ENCODE data around the gene KATNAL1.
A peak's percentile ranks its signal among the peaks of the same experiment; 100 is the strongest.

KATNAL1 gene

DNA sequence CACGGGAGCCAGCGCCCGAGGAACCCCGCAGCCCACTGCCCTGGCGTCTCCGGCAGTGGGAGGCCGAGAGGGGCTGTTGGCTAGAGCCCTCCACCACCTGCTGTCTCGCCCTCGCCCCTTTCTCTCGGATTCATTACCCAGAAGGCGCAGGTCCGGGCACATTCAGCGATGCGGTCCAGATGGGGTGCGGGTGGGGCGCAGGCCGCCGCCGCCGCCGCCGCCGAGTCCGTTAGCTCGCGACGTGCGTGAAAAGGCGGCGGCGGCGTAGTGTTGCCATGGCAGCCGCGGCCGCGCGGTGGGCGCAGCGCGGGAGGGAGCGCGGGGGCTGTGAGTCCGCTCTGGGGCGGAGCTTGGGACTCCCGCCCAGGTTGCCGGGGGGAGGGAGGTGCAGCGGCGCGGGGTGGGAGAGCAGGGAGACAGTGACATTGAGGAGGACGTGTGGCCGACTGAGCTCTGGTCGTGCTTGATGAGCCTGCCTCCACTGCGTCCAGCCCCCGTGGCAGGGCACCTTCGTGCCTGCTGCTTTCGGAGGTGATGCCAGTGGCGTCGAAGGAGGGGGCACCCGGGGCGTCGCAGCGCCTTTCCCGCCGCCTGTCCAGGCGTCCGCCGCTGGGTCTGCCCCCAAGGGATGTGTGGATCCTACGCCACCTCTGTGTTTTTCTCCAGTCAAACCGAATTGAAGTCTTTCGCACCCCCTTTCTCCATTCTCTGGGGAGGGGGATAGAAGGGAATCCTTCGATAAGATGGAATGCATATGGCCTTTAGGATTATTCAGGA, at the start of gene KATNAL1:
Gene KATNAL1, minus strand, starts transcription at position 358 of the 777 bp plus-strand sequence. CDS start 23,774 bp downstream, outside the sequence.
- TF ChIP-seq, protein P1, sequence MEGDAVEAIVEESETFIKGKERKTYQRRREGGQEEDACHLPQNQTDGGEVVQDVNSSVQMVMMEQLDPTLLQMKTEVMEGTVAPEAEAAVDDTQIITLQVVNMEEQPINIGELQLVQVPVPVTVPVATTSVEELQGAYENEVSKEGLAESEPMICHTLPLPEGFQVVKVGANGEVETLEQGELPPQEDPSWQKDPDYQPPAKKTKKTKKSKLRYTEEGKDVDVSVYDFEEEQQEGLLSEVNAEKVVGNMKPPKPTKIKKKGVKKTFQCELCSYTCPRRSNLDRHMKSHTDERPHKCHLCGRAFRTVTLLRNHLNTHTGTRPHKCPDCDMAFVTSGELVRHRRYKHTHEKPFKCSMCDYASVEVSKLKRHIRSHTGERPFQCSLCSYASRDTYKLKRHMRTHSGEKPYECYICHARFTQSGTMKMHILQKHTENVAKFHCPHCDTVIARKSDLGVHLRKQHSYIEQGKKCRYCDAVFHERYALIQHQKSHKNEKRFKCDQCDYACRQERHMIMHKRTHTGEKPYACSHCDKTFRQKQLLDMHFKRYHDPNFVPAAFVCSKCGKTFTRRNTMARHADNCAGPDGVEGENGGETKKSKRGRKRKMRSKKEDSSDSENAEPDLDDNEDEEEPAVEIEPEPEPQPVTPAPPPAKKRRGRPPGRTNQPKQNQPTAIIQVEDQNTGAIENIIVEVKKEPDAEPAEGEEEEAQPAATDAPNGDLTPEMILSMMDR (IDR thresholded peaks at IDR 0.05; ENCODE audit: borderline replicate concordance, insufficient read depth, low read depth, low read length): no peak

DNA sequence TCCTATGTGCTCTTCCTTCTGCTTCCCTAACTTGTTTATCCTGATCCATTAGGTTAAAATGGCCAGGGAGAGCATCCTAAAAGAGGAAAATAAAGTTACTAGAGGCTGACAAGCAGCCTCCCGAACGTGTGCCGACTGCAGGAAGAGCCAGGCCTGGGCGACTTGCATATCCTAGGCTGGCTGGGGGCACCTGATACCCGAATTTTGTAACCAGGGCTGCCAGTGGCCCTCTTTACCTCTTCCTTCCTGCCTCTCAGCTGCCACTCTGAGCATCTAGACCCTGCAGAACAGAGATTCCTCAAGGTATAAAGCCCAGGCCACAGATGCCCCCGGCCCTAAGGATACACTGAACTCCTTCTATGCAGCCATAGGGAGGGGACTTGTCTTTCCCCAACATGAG, 48.5 kb upstream of the KATNAL1 start:
- no peak overlapping the region for H3K4me3 ChIP-seq (ENCODE audit: low read depth, low read length)

More for the DNA sequence above, at the start of gene KATNAL1:
- H3K4me3 ChIP-seq (ENCODE audit: low read depth, low read length): peak within 1 kb of the TSS; percentile 90

GRCh38 chr13:30355384-30355699, 48.0 kb upstream of the KATNAL1 start:
- no peak overlapping the region for H3K4me3 ChIP-seq (ENCODE audit: low read depth, low read length)
- TF ChIP-seq, protein P1 (IDR thresholded peaks at IDR 0.05; ENCODE audit: borderline replicate concordance, insufficient read depth, low read depth, low read length): peak; percentile 70

More for the DNA sequence above, 48.5 kb upstream of the KATNAL1 start:
- TF ChIP-seq, protein P1 (IDR thresholded peaks at IDR 0.05; ENCODE audit: borderline replicate concordance, insufficient read depth, low read depth, low read length): no peak

- TF ChIP-seq, protein P1 (IDR thresholded peaks at IDR 0.05; ENCODE audit: borderline replicate concordance, insufficient read depth, low read depth, low read length): no peak
- no peak overlapping the region for H3K4me3 ChIP-seq (ENCODE audit: low read depth, low read length)
These were observed 47.4 kb upstream of the KATNAL1 start for GRCh38 chr13:30354493-30355383.

- TF ChIP-seq, protein P1 (IDR thresholded peaks at IDR 0.05; ENCODE audit: borderline replicate concordance, insufficient read depth, low read depth, low read length): no peak
- H3K4me3 ChIP-seq (ENCODE audit: low read depth, low read length): no peak overlapping the region
These were observed 46.3 kb upstream of the KATNAL1 start for GRCh38 chr13:30353471-30354215.

GRCh38 chr13:30353060-30353459, 45.7 kb upstream of the KATNAL1 start:
- H3K4me3 ChIP-seq (ENCODE audit: low read depth, low read length): no peak overlapping the region
- TF ChIP-seq, protein P1 (IDR thresholded peaks at IDR 0.05; ENCODE audit: borderline replicate concordance, insufficient read depth, low read depth, low read length): no peak

Measured in GM12875 (cell line).